ENCODE measurements around the gene MINAR2.
A peak's percentile ranks its signal among the peaks of the same experiment; 100 is the strongest.

The MINAR2 gene

GRCh38 chr5:129771058-129771838 is 23.4 kb downstream of the MINAR2 start:
- DNase-seq (ENCODE audit: low read depth), result peak; percentile 31

DNA sequence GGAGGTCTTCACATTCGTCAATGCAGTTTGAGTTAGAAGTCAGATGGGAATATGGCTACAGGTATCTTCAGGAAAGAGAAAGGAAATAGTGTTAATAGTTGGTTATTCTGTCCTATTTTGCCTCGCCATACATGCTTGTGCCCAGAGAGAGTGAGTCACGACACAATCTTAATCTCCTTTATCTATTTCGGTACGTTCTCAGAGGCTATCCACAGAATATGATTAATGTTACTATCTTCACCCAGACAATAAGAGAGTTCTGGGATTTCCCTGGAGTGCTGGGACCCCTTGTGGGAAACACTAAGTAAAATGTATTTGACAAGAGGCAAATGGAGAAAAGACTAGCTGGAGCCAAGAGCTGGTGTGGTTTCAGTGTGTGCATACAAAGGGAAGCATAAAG is 25.5 kb downstream of the MINAR2 start:
- DNase-seq (ENCODE audit: low read depth), result no peak

GRCh38 chr5:129781594-129781993 is 33.7 kb downstream of the MINAR2 start:
- DNase-seq (ENCODE audit: low read depth), result no peak

DNA sequence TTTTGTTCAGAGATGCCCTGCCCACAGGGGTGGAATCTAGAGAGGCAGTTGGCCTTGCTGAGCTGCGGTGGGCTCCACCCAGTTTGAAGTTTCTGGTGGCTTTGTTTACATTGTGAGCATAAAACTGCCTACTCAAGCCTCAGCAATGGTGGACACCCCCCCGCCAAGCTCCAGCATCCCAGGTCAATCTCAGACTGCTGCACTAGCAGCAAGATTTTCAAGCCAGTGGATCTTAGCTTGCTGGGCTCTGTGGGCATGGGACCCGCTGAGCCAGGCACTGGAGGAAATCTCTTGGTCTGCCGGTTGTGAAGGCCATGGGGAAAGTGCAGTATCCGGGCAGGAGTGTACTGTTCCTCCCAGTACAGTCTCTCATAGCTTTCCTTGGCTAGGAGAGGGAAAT is 55.5 kb downstream of the MINAR2 start:
- DNase-seq (ENCODE audit: low read depth), result no peak

GRCh38 chr5:129804705-129805104 is 56.8 kb downstream of the MINAR2 start:
- no peak for DNase-seq (ENCODE audit: low read depth)

DNA sequence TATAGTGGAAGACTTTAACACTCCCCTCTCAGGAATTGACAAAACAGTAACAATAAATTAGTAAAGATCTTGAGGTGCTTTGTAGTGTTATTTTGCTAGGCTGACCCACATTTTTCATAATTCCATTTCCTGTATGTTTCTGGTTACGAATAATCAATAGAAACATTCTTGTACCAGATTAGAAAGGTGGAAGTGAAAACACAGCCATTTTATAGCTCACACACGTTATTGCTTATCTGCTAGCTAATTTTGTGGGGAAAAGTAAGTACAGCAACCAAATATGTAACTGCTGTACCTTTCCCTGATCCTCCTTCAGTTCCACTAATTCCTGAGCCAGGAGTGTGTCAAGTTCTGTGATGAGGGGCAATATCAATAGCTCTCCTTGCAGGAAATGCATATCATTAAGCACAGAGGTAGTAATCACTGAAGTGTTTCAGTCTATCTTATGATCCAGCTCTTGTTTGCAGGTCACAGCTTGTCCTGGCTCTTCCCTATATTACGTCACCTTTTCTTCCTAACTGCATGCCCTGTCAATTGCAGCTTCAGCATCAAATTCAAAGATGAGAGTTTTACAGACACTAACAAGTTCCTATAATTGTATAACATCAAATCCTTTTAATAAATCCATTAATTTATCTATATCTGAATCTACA is 59.4 kb downstream of the MINAR2 start:
- no peak for DNase-seq (ENCODE audit: low read depth)

Measured in activated T-cell treated with anti-CD3 and anti-CD28 coated beads for 48 hours (primary cell).